ENCODE data around the gene RBM38.

DNA sequence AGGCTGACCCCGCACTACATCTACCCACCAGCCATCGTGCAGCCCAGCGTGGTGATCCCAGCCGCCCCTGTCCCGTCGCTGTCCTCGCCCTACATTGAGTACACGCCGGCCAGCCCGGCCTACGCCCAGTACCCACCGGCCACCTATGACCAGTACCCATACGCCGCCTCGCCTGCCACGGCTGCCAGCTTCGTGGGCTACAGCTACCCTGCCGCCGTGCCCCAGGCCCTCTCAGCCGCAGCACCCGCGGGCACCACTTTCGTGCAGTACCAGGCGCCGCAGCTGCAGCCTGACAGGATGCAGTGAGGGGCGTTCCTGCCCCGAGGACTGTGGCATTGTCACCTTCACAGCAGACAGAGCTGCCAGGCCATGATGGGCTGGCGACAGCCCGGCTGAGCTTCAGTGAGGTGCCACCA lies 16.4 kb downstream of the RBM38 start:
- TF ChIP-seq, protein P1, sequence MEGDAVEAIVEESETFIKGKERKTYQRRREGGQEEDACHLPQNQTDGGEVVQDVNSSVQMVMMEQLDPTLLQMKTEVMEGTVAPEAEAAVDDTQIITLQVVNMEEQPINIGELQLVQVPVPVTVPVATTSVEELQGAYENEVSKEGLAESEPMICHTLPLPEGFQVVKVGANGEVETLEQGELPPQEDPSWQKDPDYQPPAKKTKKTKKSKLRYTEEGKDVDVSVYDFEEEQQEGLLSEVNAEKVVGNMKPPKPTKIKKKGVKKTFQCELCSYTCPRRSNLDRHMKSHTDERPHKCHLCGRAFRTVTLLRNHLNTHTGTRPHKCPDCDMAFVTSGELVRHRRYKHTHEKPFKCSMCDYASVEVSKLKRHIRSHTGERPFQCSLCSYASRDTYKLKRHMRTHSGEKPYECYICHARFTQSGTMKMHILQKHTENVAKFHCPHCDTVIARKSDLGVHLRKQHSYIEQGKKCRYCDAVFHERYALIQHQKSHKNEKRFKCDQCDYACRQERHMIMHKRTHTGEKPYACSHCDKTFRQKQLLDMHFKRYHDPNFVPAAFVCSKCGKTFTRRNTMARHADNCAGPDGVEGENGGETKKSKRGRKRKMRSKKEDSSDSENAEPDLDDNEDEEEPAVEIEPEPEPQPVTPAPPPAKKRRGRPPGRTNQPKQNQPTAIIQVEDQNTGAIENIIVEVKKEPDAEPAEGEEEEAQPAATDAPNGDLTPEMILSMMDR (IDR thresholded peaks at IDR 0.05), result no peak
- TF ChIP-seq ZFX (IDR thresholded peaks at IDR 0.05; ENCODE audit: borderline replicate concordance), result no peak

All from 22Rv1 (cell line).